Measurements from ENCODE around the gene AK3. TPM values are rescaled to one million over a fixed set of nuclear protein-coding genes. Genes with fewer than 3 reads are reported as not detected.
A peak's percentile ranks its signal among the peaks of the same experiment; 100 is the strongest.

Gene AK3
- total and polyA plus RNA-seq, 2 of the 8 experiments (the other 6 are each of a cell fraction or from before 2014, with no cell fraction given), result 8.9 to 30.0 TPM

DNA sequence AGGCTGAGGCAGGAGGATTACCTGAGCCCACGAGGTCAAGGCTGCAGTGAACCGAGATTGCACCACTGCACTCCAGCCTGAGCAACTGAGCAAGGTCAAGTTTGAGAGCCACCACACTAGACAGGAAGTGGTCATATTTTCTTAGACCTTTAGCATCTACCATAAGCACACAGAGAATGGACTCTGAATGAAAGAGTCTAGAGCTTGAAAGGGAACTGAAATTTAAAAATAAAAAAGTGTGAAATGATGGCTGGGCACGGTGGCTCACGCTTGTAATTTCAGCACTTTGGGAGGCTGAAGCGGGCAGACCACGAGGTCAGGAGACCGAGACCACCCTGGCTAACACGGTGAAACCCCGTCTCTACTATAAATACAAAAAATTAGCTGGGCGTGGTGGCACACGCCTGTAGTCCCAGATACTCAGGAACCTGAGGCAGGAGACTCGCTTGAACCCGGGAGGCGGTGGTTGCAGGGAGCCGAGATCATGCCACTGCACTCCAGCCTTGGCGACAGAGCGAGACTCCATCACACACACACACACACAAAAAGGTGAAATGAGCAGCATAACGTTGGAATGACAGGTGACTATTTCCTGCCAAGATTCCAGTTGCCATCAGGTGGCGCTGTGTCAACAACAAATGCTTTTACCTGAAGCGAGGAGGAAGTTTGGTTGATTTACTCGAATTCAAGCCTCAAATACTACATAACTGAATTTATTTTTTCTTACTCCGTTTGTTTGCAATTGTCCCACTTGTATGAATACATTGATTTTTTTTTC is 21.3 kb upstream of the AK3 start:
- Histone ChIP-seq H3K36me3 (ENCODE audit: control insufficient read depth in 2 of 4, insufficient read depth in 4 of 4, low read length in 3 of 4) (no peaks in the 10 kb centered on the region), H2AK5ac (ENCODE audit: low read depth, low read length) (no peak overlapping the region), H3K4me2 (ENCODE audit: insufficient read depth in 1 of 2, low read depth in 2 of 2, low read length in 2 of 2) (peak overlapping the region in 1 of 2 experiments; percentile 36; a peak in 2 of 4 replicates), H4K8ac (ENCODE audit: extremely low read depth, insufficient read depth, low read length) (no peak overlapping the region), H2BK20ac (ENCODE audit: low read length) (no peak overlapping the region), H2BK15ac (ENCODE audit: low read length) (no peak overlapping the region), H2BK120ac (replicated peaks; ENCODE audit: low read depth, low read length) (no peak overlapping the region), H2BK12ac (ENCODE audit: low read depth, low read length) (no peak overlapping the region), H3K27ac (ENCODE audit: low read depth, low read length) (no peak overlapping the region), H3K27me3 (replicated peaks in 1 of 4; ENCODE audit: control insufficient read depth in 3 of 4, extremely low read depth in 1 of 4, insufficient read depth in 3 of 4, low read length in 3 of 4) (no peaks in the 10 kb centered on the region), H3K4me3 (ENCODE audit: extremely low read depth in 1 of 4, insufficient read depth in 2 of 4, low read depth in 3 of 4, low read length in 4 of 4) (peak overlapping the region in 1 of 4 experiments; percentile 32; a peak in 1 of 8 replicates), H3K9ac (replicated peaks in 1 of 4; ENCODE audit: extremely low read depth in 1 of 4, low read depth in 3 of 4, low read length in 3 of 4) (no peak overlapping the region), H2AFZ (ENCODE audit: low read length) (no peak overlapping the region; the same call in 1 of the 2 replicates), H3K4me1 (replicated peaks in 1 of 4; ENCODE audit: control insufficient read depth in 3 of 4, insufficient read depth in 4 of 4, low read length in 3 of 4) (peaks cover 0 to 8% (median 5%) of the 10 kb centered on the region in 4 experiments; a peak in 4 of 7 replicates), H3K79me2 (ENCODE audit: control insufficient read depth in 1 of 2, insufficient read depth in 2 of 2, low read length in 2 of 2) (no peaks in the 10 kb centered on the region), H3K4ac (replicated peaks; ENCODE audit: insufficient read length, low read depth, low read length) (no peak overlapping the region), H3K9me3 (ENCODE audit: insufficient read depth in 2 of 2, low read depth in 1 of 2, low read length in 1 of 2) (no peaks in the 10 kb centered on the region), H3K23ac (ENCODE audit: insufficient read length) (no peak overlapping the region), H2BK5ac (ENCODE audit: low read depth, low read length) (no peak overlapping the region), H3K23me2 (ENCODE audit: low read depth, low read length) (no peaks in the 10 kb centered on the region), H4K20me1 (replicated peaks in 1 of 2; ENCODE audit: control insufficient read depth in 1 of 2, insufficient read depth in 2 of 2, low read length in 2 of 2) (no peaks in the 10 kb centered on the region), H4K5ac (ENCODE audit: insufficient read length, low read depth, low read length) (no peak overlapping the region), H3K56ac (replicated peaks; ENCODE audit: insufficient read length, low read depth, low read length) (no peak overlapping the region), H4K91ac (replicated peaks; ENCODE audit: insufficient read length, low read length) (no peak overlapping the region), H3K79me1 (ENCODE audit: low read depth, low read length) (no peaks in the 10 kb centered on the region), H3K18ac (ENCODE audit: extremely low read depth, low read length) (no peak overlapping the region), H3K14ac (ENCODE audit: insufficient read length) (no peak overlapping the region)
- ChIA-PET POLR2A (ENCODE audit: partially characterized antibody) (interaction anchor here (1.4 to 1.7 kb wide), 2 partner anchors 12 to 30 kb away, joined by 3 to 5 read pairs; no protein-coding TSS in a partner anchor), CTCF (ENCODE audit: partially characterized antibody) (interaction anchor here (0.6 to 6.3 kb wide), 41 partner anchors 9 to 841 kb away, joined by 3 to 76 read pairs (median 4); partner anchors contain the start of genes AK3, JAK2 and RCL1)
- WGBS, 2 experiments (ENCODE audit: extremely low coverage in 1 of 2, insufficient coverage in 1 of 2, insufficient read length in 1 of 2, insufficient replicate concordance in 2 of 2, low coverage in 1 of 2, low lambda C conversion rate in 2 of 2, missing lambda C conversion rate in 1 of 2), result 45% methylated on average over 22 of the region's 22 CpGs; no CpG with 5 or more reads in 1 of the 2 experiments
- DNase-seq (ENCODE audit: low read depth in 1 of 2, low spot score in 2 of 2) (peak; percentile 54 to 85), FAIRE-seq (peak; percentile 97)
- no peak for TF ChIP-seq YY1 (IDR thresholded peaks at IDR 0.05; ENCODE audit: low read depth, low read length)

Data from H1 (cell line).